ENCODE measurements around the gene XXYLT1.

The XXYLT1 gene

GRCh38 chr3:195209083-195209846 is 61.7 kb downstream of the XXYLT1 start:
- DNase-seq (ENCODE audit: low read depth in 4 of 4, low spot score in 1 of 4), result no peak

DNA sequence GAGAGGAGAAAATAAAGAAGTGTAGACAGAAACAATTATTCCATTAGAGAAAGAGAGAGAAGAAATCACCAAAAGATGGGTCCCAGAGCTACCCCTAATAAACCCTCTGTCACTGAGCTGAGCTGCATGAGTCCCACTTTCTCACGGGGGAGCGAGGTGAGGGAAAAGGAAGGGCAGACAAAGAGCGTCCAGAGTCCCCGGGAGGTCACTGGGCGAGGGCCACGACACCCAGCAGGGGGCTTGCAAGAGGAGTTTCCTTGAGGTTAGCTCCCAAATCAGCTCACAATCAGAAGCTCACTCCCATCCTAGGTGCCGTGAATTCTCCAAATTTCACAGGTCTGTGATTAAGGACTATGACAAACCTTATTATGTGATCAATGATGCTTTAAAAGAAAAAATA is 62.3 kb downstream of the XXYLT1 start:
- DNase-seq (ENCODE audit: low read depth in 4 of 4, low spot score in 1 of 4), result no peak

DNA sequence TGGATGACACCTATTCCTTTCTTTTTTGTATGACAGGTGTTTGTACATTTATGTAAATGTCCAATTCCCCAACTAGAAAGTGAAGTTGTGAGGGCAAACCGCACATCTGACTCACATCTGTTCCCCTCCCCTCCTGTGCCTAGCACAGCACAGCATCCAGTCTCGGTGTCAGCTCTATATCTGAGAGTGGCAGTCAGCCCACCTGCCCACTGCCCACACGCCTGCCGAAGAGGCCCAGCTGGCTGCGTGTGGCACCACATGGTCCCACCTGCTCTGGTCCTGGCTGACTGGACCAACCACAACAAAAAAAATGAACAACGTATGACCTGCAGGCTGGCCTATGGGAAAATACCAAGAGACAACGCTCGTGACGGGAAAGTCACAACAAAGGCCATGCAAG is 62.8 kb downstream of the XXYLT1 start:
- no peak for DNase-seq (ENCODE audit: low read depth in 4 of 4, low spot score in 1 of 4)

DNA sequence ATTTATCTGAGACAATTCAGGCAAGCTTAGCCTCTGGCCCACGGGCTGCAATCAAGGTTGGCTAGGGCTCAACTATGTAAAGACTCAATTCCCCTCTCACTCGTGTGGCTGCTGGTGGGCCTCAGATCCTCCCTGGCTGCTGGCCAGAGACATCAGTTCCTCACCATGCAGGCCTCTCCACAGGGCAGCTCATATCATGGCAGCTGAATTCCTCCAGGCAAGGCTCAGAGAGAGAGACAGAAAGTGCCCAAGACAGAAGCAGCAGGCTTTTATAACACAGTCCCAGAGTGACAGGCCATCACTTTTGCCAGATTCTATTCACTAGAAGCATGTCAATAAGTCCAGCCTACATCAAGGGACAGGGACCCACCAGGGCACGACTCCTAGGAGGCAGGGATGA is 63.2 kb downstream of the XXYLT1 start:
- DNase-seq (ENCODE audit: low read depth in 4 of 4, low spot score in 1 of 4), result no peak

GRCh38 chr3:195207056-195207455 is 63.9 kb downstream of the XXYLT1 start:
- DNase-seq (ENCODE audit: low read depth in 4 of 4, low spot score in 1 of 4), result no peak

DNA sequence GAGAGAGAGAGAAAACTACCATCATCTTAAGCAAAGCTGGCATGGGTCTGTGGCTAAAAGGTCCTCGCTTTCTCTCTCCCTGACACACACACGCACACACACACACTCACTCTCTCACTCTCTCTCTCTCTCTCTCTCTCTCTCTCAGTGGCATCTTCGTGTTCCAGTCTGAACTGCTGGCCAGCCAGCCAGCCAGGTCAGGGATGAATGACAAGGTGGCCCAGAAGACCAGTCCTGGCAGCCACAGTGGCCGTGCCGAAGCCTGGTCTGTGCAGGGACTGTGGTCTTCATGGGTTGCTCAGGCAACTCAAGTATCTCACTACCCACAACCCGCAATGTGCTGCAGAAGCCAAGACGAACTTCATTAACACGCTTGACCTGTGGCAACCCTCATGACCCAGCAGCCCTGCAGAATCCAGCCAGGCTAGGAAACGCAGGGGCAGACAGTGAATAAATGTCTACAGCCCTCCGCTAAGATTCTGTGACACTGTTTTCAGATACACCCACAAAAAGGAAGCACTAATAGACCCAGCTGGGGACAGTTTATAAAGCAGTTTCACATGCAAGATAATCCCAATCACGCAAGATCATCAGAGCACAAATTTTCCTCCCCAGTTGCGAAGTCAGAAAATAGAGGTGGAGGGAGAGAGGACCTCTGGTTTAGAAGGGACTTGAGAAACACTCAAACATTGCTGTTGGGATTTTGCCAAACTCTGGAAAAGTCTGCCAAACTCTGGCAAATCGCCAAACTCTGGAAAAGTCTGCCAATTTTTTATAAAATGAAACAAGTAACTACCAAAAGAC is 66.4 kb downstream of the XXYLT1 start:
- DNase-seq (ENCODE audit: low read depth in 4 of 4, low spot score in 1 of 4), result no peak

DNA sequence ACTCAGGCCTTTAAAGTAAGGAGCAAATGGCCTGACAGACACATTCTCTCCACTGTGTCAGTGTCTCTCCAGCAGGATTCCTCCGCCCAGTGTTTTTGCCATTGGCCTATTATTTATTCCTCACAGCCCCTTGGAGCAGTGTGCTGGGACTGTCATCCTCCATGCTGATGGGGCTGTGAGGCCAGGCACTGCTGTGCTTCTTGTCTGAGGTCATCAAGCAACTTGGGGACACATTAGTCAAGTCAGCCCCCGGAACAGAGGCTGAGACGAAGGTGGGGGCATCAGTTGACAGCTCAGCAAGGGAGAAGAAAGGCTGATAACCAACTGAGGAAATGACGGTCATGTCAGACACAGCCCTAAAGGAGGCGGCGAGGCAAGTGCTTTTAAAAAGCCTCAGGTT is 67.4 kb downstream of the XXYLT1 start:
- DNase-seq (ENCODE audit: low read depth in 4 of 4, low spot score in 1 of 4), result no peak

- no peak for DNase-seq (ENCODE audit: low read depth in 4 of 4, low spot score in 1 of 4)
Observed at GRCh38 chr3:195201295-195201694, 69.7 kb downstream of the XXYLT1 start.

DNA sequence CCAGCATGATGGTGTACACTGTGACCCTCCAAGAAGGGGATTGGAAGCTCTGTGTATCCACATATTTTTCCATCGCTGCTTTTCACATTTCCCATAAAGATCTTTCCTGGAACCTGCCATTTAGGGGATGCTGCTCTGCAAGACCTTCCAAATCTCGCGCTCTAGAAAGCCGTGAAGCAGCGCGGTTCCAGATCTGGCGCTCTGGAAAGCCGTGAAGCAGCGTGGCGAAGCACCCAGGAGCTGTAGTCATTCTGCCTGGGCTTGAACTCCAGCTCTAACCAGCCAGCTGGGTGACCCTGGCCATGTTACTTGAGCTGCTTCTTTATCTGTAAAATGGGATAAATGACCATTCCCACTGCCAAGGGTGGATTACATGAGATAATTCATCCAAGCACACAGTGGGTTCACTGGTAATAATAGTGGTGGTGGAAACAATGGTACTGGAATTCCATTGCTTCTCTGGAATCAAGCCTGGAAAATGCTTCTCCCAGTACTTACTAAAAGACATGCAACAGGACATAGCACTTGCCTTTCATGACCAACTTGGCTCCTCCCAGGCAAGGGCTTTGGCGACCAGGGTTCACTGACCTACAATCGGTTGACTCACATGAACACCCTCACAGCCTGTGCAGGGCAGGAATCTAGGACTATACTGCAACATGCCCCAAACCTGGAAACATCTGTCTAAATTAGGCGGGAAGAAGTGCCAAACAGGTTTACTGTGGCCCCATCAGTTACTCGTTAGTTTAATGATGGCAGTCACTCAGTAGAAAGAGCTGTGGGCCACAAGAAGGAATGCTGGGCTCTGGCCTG is 70.7 kb downstream of the XXYLT1 start:
- DNase-seq (ENCODE audit: low read depth in 4 of 4, low spot score in 1 of 4), result no peak

- DNase-seq (ENCODE audit: low read depth in 4 of 4, low spot score in 1 of 4), result no peak
Observed at GRCh38 chr3:195198426-195199346, 72.3 kb downstream of the XXYLT1 start.

DNA sequence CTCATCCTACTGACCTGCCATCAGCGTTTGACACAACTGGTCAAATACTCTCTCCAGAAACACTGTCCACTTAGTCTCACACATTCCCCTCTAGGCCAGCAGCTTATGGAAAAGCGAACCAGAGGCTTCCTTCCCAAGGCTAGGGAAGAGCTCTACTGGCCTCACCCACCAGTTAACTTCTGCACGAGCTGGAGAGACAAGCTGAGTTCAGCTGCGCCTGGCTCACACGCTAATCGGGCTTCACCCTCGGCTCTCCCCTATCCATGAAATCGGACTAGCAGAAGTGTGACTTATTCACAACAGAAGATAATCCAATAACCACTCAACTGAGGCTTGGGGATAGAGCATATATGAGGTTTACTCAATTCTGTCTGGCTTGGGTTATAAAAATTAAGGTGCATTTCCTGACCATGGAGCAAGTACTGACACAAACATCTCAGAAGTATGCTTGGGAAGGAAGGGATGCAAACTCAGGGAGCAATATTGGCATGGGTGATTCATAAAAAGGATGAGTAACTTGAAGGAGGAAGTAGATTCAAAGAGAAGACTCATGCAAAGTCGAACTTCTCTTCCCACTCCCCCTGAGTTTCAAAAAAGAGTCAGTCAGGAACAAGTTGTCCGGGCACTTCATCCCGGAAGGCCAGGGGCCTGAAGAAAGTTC is 73.1 kb downstream of the XXYLT1 start:
- DNase-seq (ENCODE audit: low read depth in 4 of 4, low spot score in 1 of 4), result no peak

- DNase-seq (ENCODE audit: low read depth in 4 of 4, low spot score in 1 of 4), result no peak
Observed at GRCh38 chr3:195196266-195196665, 74.7 kb downstream of the XXYLT1 start.

- DNase-seq (ENCODE audit: low read depth in 4 of 4, low spot score in 1 of 4), result no peak
Observed at GRCh38 chr3:195195321-195196209, 75.4 kb downstream of the XXYLT1 start.

GRCh38 chr3:195194559-195195206 is 76.3 kb downstream of the XXYLT1 start:
- DNase-seq (ENCODE audit: low read depth in 4 of 4, low spot score in 1 of 4), result no peak

DNA sequence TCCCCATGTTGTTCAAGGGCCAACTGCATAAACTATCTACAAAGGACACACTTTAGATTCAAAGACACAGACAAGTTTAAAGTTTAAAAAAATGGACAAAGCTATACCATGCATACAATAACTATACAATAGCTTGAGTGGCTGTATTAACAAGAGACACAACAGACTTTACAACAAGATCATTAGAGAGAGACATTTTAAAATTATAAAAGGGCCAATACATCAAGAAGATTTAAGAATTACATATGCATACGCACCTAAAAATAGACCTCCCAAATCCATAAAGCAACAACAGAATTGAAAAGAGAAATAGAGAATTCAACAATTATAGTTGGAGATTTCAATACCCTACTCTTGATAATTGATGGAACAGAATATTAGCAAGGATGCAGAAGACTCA is 79.4 kb downstream of the XXYLT1 start:
- no peak for DNase-seq (ENCODE audit: low read depth in 4 of 4, low spot score in 1 of 4)

DNA sequence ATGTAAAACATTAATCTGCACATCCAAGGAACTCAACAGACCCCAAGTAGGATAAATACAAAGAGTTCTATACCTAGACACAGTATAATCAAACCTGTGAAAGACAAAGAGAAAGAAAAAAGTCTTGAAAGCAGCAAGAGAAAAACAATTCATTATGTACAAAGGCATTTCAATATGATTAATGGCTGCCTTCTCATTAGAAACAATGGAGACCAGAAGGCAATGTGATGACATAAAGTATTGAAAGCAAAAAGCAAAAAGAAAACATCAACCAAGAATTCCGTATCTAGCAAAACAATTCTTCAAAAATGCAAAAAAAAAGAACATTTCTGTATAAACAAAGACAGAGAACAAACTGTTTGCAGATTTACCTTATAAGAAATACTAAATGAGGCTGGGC is 81.1 kb downstream of the XXYLT1 start:
- DNase-seq (ENCODE audit: low read depth in 4 of 4, low spot score in 1 of 4), result no peak

DNA sequence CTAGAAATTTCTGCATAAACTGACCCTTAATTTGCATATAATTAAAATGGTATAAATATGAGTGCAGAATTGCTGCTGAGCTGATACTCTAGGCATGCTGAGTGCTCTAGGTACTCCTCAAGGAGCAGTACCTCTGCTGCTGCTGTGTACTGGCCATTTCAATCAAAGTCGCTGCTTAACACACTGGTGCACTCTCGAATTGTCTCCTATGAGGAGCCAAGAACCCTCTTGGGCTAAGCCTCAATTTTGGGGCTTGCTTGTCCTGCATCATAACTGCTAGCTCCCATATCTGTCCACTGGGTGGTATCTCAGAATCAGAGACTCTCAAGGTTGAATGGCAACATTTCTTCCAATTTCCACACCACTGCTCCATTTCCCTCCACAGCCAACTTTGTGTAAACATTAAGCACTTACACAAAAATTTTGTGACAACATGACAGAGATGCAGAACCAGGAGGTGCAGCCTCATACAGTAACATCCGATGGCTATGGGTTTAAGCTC is 82.5 kb downstream of the XXYLT1 start:
- DNase-seq (ENCODE audit: low read depth in 4 of 4, low spot score in 1 of 4), result no peak

GRCh38 chr3:195187609-195188425 is 83.1 kb downstream of the XXYLT1 start:
- no peak for DNase-seq (ENCODE audit: low read depth in 4 of 4, low spot score in 1 of 4)

All from stimulated activated CD4-positive, alpha-beta T cell treated with anti-CD3 and anti-CD28 coated beads, Interleukin-1b, Interleukin-23, amount 100 ng/mL, for 24 hours (primary cell).